Endothelial cell of umbilical vein (primary cell): ENCODE data around the gene SMARCD2. TPM values are rescaled to one million over a fixed set of nuclear protein-coding genes. Genes with fewer than 3 reads are reported as not detected.
"Not testable (repeated sequence)": the region's sequence is repeated elsewhere in the genome, so short reads cannot be mapped to it uniquely, and the experiment has no call there.

Experiments used
- BruUV-seq: library from RNA; stranded (reverse); fragments of 400-500 nt; replicated peaks from 2 replicates; lab custom pipeline; 2021; lab: Mats Ljungman, UMichigan
- CTCF ChIA-PET: fragments of 300-600, 350-600 bp; sonication (Branson Sonifier 250); formaldehyde crosslinking; loops from one replicate; lab custom pipeline; 2021; ENCODE audit warnings: antibody characterized with exemption, inconsistent platforms; lab: Charles Lee
- POLR2A ChIA-PET: fragments of 300-600, 350-600 bp; sonication (Branson Sonifier 250); formaldehyde crosslinking; loops from one replicate; lab custom pipeline; 2021; ENCODE audit warnings: antibody characterized with exemption, inconsistent platforms; lab: Charles Lee
- DNase-seq: peaks from one replicate; pipeline ENCODE4 v3.0.0-alpha.2; 2011; ENCODE audit warnings: low read depth, low spot score
- FAIRE-seq: peaks from 2 replicates; lab custom pipeline; 2011; peaks lifted over from hg19 to GRCh38; lab: Jason Lieb, UNC
- H2AFZ ChIP-seq: 2 replicates; pipeline ENCODE4 v1.6.0; 2012; ENCODE audit warnings: low read depth, low read length, control low read depth, inconsistent platforms
- H3K27ac ChIP-seq: 2 replicates; pipeline ENCODE4 v1.5.1; 2011; ENCODE audit warnings: low read depth, mild to moderate bottlenecking, control low read depth, low read length, moderate library complexity; ENCODE audit not compliant: insufficient read depth
- H3K27me3 ChIP-seq, 2 experiments: 2 replicates each; pipeline versions ENCODE4 v1.6.0 to v1.6.1; 2011; ENCODE audit warnings: low read length in 2 of 2, mixed read lengths in 1 of 2; ENCODE audit not compliant: control insufficient read depth in 2 of 2, insufficient read depth in 2 of 2
- H3K36me3 ChIP-seq, 2 experiments: 2 replicates in 1 of 2; 3 replicates in 1 of 2; pipeline ENCODE4 v1.5.1; 2011; ENCODE audit warnings: low read length in 2 of 2, mild to moderate bottlenecking in 1 of 2, moderate library complexity in 1 of 2; ENCODE audit not compliant: control insufficient read depth in 2 of 2, insufficient read depth in 2 of 2; ENCODE audit errors: extremely low read depth in 1 of 2
- H3K4me1 ChIP-seq: 3 replicates; pipeline ENCODE4 v1.5.1; 2011; ENCODE audit warnings: mild to moderate bottlenecking, low read length; ENCODE audit not compliant: control insufficient read depth, insufficient read depth; ENCODE audit errors: extremely low read depth
- H3K4me2 ChIP-seq: 2 replicates; pipeline ENCODE4 v1.6.1; 2011; ENCODE audit warnings: low read length, control low read depth, mixed read lengths; ENCODE audit not compliant: insufficient read depth
- H3K4me3 ChIP-seq, 3 experiments: fragments of 200-600 bp in 1 of 3; sonication (generic), shearing (Covaris generic) in 1 of 3; replicated peaks in 1 of 3; 2 replicates each; pipeline ENCODE4 v1.5.1; 2011 to 2016; ENCODE audit warnings: control low read depth in 3 of 3, low read length in 3 of 3, mild to moderate bottlenecking in 2 of 3, inconsistent platforms in 1 of 3, low read depth in 1 of 3, moderate library complexity in 1 of 3; ENCODE audit not compliant: insufficient read depth in 1 of 3
- H3K79me2 ChIP-seq: 2 replicates; pipeline ENCODE4 v1.6.0; 2012; ENCODE audit warnings: low read length, inconsistent platforms; ENCODE audit not compliant: control insufficient read depth, insufficient read depth
- H3K9ac ChIP-seq: replicated peaks from 2 replicates; pipeline ENCODE3; 2011; ENCODE audit warnings: low read length, control low read depth; ENCODE audit not compliant: insufficient read depth; ENCODE audit errors: extremely low read depth
- H3K9me1 ChIP-seq: replicated peaks from 3 replicates; pipeline ENCODE4 v1.6.0; 2011; ENCODE audit warnings: mild to moderate bottlenecking, low read length; ENCODE audit not compliant: control insufficient read depth, insufficient read depth; ENCODE audit errors: extremely low read depth
- H3K9me3 ChIP-seq: replicated peaks from 2 replicates; pipeline ENCODE4 v1.5.1; 2012; ENCODE audit warnings: low read length, inconsistent platforms; ENCODE audit not compliant: control insufficient read depth, insufficient read depth
- H4K20me1 ChIP-seq: replicated peaks from 2 replicates; pipeline ENCODE3; 2011; ENCODE audit warnings: mild to moderate bottlenecking, low read length; ENCODE audit not compliant: control insufficient read depth, insufficient read depth; ENCODE audit errors: extremely low read depth
- EZH2 ChIP-seq: IDR thresholded peaks from 2 replicates; pipeline ENCODE4 v1.6.1; 2012; ENCODE audit warnings: borderline replicate concordance, low read depth, mild to moderate bottlenecking, moderate library complexity, low read length, inconsistent platforms; ENCODE audit not compliant: severe bottlenecking
- FOS ChIP-seq: IDR thresholded peaks from 2 replicates; pipeline ENCODE4 v1.6.1; 2011; ENCODE audit warnings: mild to moderate bottlenecking, low read length, moderate library complexity, borderline replicate concordance; ENCODE audit not compliant: insufficient read depth
- GATA2 ChIP-seq: IDR thresholded peaks from 2 replicates; pipeline ENCODE4 v1.7.0; 2011; ENCODE audit warnings: low read depth, mild to moderate bottlenecking, moderate library complexity, mixed read lengths, low read length; ENCODE audit not compliant: insufficient read length, insufficient read depth
- JUN ChIP-seq: IDR thresholded peaks from 2 replicates; pipeline ENCODE4 v1.6.1; 2011; ENCODE audit warnings: borderline replicate concordance, low read depth; ENCODE audit not compliant: insufficient read length, insufficient read depth
- MYC ChIP-seq: IDR thresholded peaks from one replicate; pipeline ENCODE4 v1.6.1; 2011; ENCODE audit warnings: mild to moderate bottlenecking, low read depth, low read length
- POLR2A ChIP-seq: IDR thresholded peaks from 2 replicates; pipeline ENCODE4 v1.6.1; 2012; ENCODE audit warnings: low read depth, mild to moderate bottlenecking, control low read depth, low read length
- POLR2AphosphoS5 ChIP-seq: IDR thresholded peaks from 2 replicates; pipeline ENCODE4 v1.6.1; 2012; ENCODE audit warnings: low read depth, mild to moderate bottlenecking, control low read depth, low read length, moderate library complexity; ENCODE audit not compliant: insufficient read depth
- dilution Hi-C: fragments of 300-500 bp; cut with MboI; formaldehyde crosslinking; loops from one replicate; pipeline ENCODE4 v1.15.0; 2019; ENCODE audit warnings: low sequenced_read_pairs; ENCODE audit not compliant: extremely low pct_ligation_motif_present
- intact Hi-C: fragments of 100-400 bp; cut with micrococcal nuclease; formaldehyde crosslinking; loops from one replicate; pipeline ENCODE4 v1.10.0; 2022
- polyA plus RNA-seq, 4 experiments: library from polyadenylated mRNA; depleted of rRNA in 3 of 4; stranded (reverse) in 3 of 4; unstranded in 1 of 4; fragments of >200 nt; gene quantifications; 2 replicates each; pipeline versions ENCODE4 v1.2.1 to v1.2.3, GENCODE V29; 2011 to 2012; ENCODE audit warnings: missing spikeins in 1 of 4
- total RNA-seq: library from RNA; stranded (reverse); gene quantifications from 2 replicates; pipeline ENCODE4 v1.2.3, GENCODE V29; 2021
- TF ChIP-seq, protein P1 (sequence below): IDR thresholded peaks from 2 replicates; pipeline ENCODE4 v1.6.1; 2011; ENCODE audit not compliant: insufficient read depth, insufficient read length
- TF ChIP-seq, protein P2 (sequence below), 2 donors: IDR thresholded peaks; 1 replicate in 1 of 2; 2 replicates in 1 of 2; pipeline ENCODE4 v1.5.1; 2011; ENCODE audit warnings: low read length in 2 of 2, mild to moderate bottlenecking in 2 of 2, moderate library complexity in 2 of 2, control low read depth in 1 of 2, inconsistent platforms in 1 of 2, low read depth in 1 of 2; ENCODE audit not compliant: insufficient read depth in 1 of 2; ENCODE audit errors: extremely low read depth in 1 of 2

Gene SMARCD2
- total and polyA plus RNA-seq, 2 donors (not counting 3 experiments of a cell fraction or from before 2014, with no cell fraction given), result 51.2 to 55.7 TPM

DNA sequence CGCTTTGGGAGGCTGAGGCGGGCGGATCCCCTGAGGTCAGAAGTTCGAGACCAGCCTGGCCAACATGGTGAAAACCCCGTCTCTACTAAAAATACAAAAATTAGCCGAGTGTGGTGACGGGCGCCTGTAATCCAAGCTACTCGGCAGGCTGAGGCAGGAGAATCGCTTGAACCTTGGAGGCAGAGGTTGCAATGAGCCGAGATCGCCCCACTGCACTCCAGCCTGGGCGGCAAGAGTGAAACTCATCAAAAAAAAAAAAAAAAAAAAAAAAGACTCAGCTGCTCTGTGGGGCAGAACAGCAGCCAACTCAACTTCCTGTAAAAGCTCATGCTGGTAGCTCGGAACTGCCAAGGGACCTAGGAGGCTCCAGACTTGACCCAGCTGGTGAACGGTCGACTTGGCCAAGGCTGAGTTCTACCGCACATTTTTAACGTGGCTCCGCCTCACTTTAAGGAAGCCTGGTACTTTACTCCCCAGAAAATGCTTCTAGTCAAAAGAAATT lies 953 bp upstream of the SMARCD2 start:
- dilution Hi-C loops, H3K36me3 ChIP-seq, H3K27me3 ChIP-seq, H3K9me1 ChIP-seq, intact Hi-C loops, H3K9me3 ChIP-seq, H4K20me1 ChIP-seq: not testable (repeated sequence)
- peaks cover 36% of the 10 kb centered on the region for H3K79me2 ChIP-seq
- peak overlapping the region; percentile 63 for H3K27ac ChIP-seq
- H3K4me2 ChIP-seq, result peak overlapping the region; percentile 82
- POLR2A ChIA-PET, result interaction anchor here (0.6 kb wide), 1 partner anchor 162 kb away, joined by 7 read pairs; no protein-coding TSS in a partner anchor
- DNase-seq (peak; percentile 71), FAIRE-seq (peak; percentile 77)
- CTCF ChIA-PET, result interaction anchor here (0.6 to 2.1 kb wide), 6 partner anchors 8 to 418 kb away, joined by 3 to 7 read pairs (median 6); no protein-coding TSS in a partner anchor
- peak; percentile 15 for TF ChIP-seq FOS
- H2AFZ ChIP-seq, result peak overlapping the region; percentile 72
- peak overlapping the region; percentile 32 to 58 (median 56) for H3K4me3 ChIP-seq
- BruUV-seq, result TSS peak; percentile 30
- H3K4me1 ChIP-seq, result peaks cover 24% of the 10 kb centered on the region
- H3K9ac ChIP-seq, result peak overlapping the region; percentile 49

DNA sequence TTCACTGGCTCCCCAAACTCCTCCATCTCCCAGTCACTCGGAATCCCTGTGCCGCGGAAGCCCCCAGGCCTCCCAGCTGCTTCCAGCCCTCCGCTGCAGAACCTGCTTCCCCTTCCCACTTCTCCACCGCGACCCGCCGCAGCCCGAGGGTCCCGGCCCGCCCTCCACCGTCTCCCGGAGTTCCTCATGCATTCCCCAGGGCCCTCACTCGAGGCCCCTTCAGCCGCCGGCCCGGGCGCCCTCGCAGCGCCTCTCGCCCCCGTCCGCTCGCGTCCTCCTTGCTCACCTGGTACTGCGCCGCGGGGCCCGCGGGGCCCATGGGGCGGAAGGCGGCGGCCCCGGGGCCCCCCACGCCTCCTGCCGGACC lies 329 bp downstream of the SMARCD2 start:
- Histone ChIP-seq H3K9me1 (no peaks in the 10 kb centered on the region), H3K4me3 (peak overlapping the region; percentile 56 to 86 (median 77)), H3K4me1 (peaks cover 24% of the 10 kb centered on the region), H3K27ac (peak overlapping the region; percentile 38), H3K79me2 (peaks cover 43% of the 10 kb centered on the region), H2AFZ (peak overlapping the region; percentile 70), H3K9ac (peak overlapping the region; percentile 75), H3K9me3 (no peaks in the 10 kb centered on the region), H3K36me3 (no peaks in the 10 kb centered on the region), H3K27me3 (no peaks in the 10 kb centered on the region), H3K4me2 (peak overlapping the region; percentile 84), H4K20me1 (no peaks in the 10 kb centered on the region)
- no TSS peak for BruUV-seq
- DNase-seq (peak; percentile 44), FAIRE-seq (no peak)
- TF ChIP-seq, protein P1, sequence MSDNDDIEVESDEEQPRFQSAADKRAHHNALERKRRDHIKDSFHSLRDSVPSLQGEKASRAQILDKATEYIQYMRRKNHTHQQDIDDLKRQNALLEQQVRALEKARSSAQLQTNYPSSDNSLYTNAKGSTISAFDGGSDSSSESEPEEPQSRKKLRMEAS, result no peak
- TF ChIP-seq, protein P2, sequence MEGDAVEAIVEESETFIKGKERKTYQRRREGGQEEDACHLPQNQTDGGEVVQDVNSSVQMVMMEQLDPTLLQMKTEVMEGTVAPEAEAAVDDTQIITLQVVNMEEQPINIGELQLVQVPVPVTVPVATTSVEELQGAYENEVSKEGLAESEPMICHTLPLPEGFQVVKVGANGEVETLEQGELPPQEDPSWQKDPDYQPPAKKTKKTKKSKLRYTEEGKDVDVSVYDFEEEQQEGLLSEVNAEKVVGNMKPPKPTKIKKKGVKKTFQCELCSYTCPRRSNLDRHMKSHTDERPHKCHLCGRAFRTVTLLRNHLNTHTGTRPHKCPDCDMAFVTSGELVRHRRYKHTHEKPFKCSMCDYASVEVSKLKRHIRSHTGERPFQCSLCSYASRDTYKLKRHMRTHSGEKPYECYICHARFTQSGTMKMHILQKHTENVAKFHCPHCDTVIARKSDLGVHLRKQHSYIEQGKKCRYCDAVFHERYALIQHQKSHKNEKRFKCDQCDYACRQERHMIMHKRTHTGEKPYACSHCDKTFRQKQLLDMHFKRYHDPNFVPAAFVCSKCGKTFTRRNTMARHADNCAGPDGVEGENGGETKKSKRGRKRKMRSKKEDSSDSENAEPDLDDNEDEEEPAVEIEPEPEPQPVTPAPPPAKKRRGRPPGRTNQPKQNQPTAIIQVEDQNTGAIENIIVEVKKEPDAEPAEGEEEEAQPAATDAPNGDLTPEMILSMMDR (IDR thresholded peaks at IDR 0.05; ENCODE audit: extremely low read depth in 1 of 2, insufficient read depth in 1 of 2, low read depth in 1 of 2, low read length in 2 of 2), result no peak
- TF ChIP-seq MYC, result no peak
- no peak for TF ChIP-seq EZH2
- no peak for TF ChIP-seq POLR2A
- no peak for TF ChIP-seq POLR2AphosphoS5
- TF ChIP-seq GATA2, result no peak
- TF ChIP-seq JUN, result no peak
- no peak for TF ChIP-seq FOS
- ChIA-PET CTCF (interaction anchor here (0.6 to 1.1 kb wide), 5 partner anchors 9 to 24 kb away, joined by 3 to 4 read pairs (median 3); no protein-coding TSS in a partner anchor), POLR2A (no interaction called here)
- intact Hi-C loops, result no loop called here
- dilution Hi-C loops, result no loop called here
